ENCODE measurements around the gene RBM5.
A peak's percentile ranks its signal among the peaks of the same experiment; 100 is the strongest.

Gene RBM5

GRCh38 chr3:50122071-50122470, 33.4 kb downstream of the RBM5 start:
- no peak for DNase-seq

GRCh38 chr3:50122661-50123391, 34.1 kb downstream of the RBM5 start:
- no peak for DNase-seq

- no peak for DNase-seq
Measured at GRCh38 chr3:50123394-50124051, 34.8 kb downstream of the RBM5 start.

GRCh38 chr3:50124052-50124799, 35.5 kb downstream of the RBM5 start:
- no peak for DNase-seq

- DNase-seq: no peak
Measured at GRCh38 chr3:50124800-50125178, 36.1 kb downstream of the RBM5 start.

- DNase-seq: no peak
Measured at GRCh38 chr3:50125541-50126286, 37.0 kb downstream of the RBM5 start.

- DNase-seq: no peak
Measured at GRCh38 chr3:50126287-50127211, 37.8 kb downstream of the RBM5 start.

- DNase-seq: no peak
Measured at GRCh38 chr3:50127251-50127691, 38.6 kb downstream of the RBM5 start.

- DNase-seq: no peak
Measured at GRCh38 chr3:50128001-50128400, 39.3 kb downstream of the RBM5 start.

GRCh38 chr3:50130436-50130835, 41.7 kb downstream of the RBM5 start:
- DNase-seq: no peak

GRCh38 chr3:50132421-50133282, 43.9 kb downstream of the RBM5 start:
- DNase-seq: no peak

- DNase-seq: no peak
Measured at GRCh38 chr3:50133283-50133615, 44.5 kb downstream of the RBM5 start.

GRCh38 chr3:50134367-50134766, 45.6 kb downstream of the RBM5 start:
- no peak for DNase-seq

GRCh38 chr3:50135964-50136363, 47.2 kb downstream of the RBM5 start:
- no peak for DNase-seq

- DNase-seq: no peak
Measured at GRCh38 chr3:50136714-50137405, 48.1 kb downstream of the RBM5 start.

GRCh38 chr3:50137531-50137930, 48.8 kb downstream of the RBM5 start:
- no peak for DNase-seq

GRCh38 chr3:50138266-50139200, 49.8 kb downstream of the RBM5 start:
- no peak for DNase-seq

- DNase-seq: no peak
Measured at GRCh38 chr3:50139308-50139707, 50.6 kb downstream of the RBM5 start.

GRCh38 chr3:50139718-50140423, 51.2 kb downstream of the RBM5 start:
- peak; percentile 19 for DNase-seq
